ENCODE results near the gene ADGRD2. TPM values are rescaled to one million over a fixed set of nuclear protein-coding genes. Genes with fewer than 3 reads are reported as not detected.

Gene ADGRD2
- total and polyA plus RNA-seq, 4 donors = not detected

DNA sequence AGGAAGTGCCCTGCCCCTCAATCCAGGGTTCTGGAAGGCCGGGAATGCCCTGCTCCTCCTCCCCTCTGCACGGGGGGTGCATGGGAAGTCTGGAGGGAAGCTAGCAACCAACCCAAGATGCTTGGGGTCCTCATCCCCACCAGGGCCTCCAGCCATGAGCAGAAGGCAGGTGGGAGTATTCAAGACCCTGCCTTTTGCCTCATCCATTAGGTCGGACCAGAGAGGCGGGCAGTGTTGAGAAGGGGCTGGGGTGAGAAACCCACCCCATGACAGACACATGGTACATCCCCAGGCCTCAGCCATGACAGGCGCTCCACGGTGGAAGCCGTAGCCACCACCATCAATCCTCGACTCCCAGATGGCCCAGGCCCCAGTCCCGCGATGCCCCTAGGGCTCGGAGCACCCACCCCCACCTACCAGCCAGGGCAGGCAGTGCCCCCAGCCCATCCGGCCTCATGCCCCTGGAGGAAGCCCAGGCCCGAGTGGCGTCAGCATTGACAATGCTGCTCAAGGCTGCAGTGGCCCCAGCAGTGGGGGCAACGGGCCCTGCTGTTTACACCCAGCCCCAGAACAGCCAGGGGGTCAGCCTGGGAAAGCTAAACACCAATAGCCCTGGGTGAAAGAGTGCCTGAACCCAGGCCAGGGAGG, 48.4 kb downstream of the ADGRD2 start:
- no peaks in the 10 kb centered on the region for H3K9me3 ChIP-seq (ENCODE audit: control insufficient read depth in 4 of 4, low read length in 3 of 4)
- no peak overlapping the region for H3K27ac ChIP-seq (ENCODE audit: low read depth in 1 of 2, low read length in 2 of 2)
- H3K9ac ChIP-seq (ENCODE audit: low read depth in 1 of 2, low read length in 2 of 2) = no peak overlapping the region
- H3K4me3 ChIP-seq (ENCODE audit: low read depth in 1 of 3, low read length in 3 of 3) = no peak overlapping the region
- no peaks in the 10 kb centered on the region for H3K36me3 ChIP-seq (ENCODE audit: control insufficient read depth in 4 of 4, insufficient read depth in 3 of 4, low read depth in 1 of 4, low read length in 3 of 4)
- WGBS = 75% methylated on average over 15 of the region's 15 CpGs
- DNase-seq (ENCODE audit: low spot score) = no peak
- TF ChIP-seq GABPA (IDR thresholded peaks at IDR 0.05 in 1 of 2, conservative IDR thresholded peaks at IDR 0.05 in 1 of 2) (no peak), EGR1 (IDR thresholded peaks at IDR 0.05; ENCODE audit: low read depth in 2 of 2) (no peak), HNF4G (IDR thresholded peaks at IDR 0.05) (no peak), RAD21 (IDR thresholded peaks at IDR 0.05) (no peak), TAF1 (conservative IDR thresholded peaks at IDR 0.05) (no peak), JUND (IDR thresholded peaks at IDR 0.05) (no peak), YY1 (IDR thresholded peaks at IDR 0.05) (no peak), FOXA1 (IDR thresholded peaks at IDR 0.05) (no peak), NR2F2 (IDR thresholded peaks at IDR 0.05) (no peak), HNF4A (conservative IDR thresholded peaks at IDR 0.05) (no peak), RXRA (IDR thresholded peaks at IDR 0.05) (no peak), SP1 (IDR thresholded peaks at IDR 0.05) (no peak)
- TF ChIP-seq, protein P1, sequence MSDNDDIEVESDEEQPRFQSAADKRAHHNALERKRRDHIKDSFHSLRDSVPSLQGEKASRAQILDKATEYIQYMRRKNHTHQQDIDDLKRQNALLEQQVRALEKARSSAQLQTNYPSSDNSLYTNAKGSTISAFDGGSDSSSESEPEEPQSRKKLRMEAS (IDR thresholded peaks at IDR 0.05) = no peak
- TF ChIP-seq, protein P2, sequence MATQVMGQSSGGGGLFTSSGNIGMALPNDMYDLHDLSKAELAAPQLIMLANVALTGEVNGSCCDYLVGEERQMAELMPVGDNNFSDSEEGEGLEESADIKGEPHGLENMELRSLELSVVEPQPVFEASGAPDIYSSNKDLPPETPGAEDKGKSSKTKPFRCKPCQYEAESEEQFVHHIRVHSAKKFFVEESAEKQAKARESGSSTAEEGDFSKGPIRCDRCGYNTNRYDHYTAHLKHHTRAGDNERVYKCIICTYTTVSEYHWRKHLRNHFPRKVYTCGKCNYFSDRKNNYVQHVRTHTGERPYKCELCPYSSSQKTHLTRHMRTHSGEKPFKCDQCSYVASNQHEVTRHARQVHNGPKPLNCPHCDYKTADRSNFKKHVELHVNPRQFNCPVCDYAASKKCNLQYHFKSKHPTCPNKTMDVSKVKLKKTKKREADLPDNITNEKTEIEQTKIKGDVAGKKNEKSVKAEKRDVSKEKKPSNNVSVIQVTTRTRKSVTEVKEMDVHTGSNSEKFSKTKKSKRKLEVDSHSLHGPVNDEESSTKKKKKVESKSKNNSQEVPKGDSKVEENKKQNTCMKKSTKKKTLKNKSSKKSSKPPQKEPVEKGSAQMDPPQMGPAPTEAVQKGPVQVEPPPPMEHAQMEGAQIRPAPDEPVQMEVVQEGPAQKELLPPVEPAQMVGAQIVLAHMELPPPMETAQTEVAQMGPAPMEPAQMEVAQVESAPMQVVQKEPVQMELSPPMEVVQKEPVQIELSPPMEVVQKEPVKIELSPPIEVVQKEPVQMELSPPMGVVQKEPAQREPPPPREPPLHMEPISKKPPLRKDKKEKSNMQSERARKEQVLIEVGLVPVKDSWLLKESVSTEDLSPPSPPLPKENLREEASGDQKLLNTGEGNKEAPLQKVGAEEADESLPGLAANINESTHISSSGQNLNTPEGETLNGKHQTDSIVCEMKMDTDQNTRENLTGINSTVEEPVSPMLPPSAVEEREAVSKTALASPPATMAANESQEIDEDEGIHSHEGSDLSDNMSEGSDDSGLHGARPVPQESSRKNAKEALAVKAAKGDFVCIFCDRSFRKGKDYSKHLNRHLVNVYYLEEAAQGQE (IDR thresholded peaks at IDR 0.05) = no peak
- TF ChIP-seq, protein P3, sequence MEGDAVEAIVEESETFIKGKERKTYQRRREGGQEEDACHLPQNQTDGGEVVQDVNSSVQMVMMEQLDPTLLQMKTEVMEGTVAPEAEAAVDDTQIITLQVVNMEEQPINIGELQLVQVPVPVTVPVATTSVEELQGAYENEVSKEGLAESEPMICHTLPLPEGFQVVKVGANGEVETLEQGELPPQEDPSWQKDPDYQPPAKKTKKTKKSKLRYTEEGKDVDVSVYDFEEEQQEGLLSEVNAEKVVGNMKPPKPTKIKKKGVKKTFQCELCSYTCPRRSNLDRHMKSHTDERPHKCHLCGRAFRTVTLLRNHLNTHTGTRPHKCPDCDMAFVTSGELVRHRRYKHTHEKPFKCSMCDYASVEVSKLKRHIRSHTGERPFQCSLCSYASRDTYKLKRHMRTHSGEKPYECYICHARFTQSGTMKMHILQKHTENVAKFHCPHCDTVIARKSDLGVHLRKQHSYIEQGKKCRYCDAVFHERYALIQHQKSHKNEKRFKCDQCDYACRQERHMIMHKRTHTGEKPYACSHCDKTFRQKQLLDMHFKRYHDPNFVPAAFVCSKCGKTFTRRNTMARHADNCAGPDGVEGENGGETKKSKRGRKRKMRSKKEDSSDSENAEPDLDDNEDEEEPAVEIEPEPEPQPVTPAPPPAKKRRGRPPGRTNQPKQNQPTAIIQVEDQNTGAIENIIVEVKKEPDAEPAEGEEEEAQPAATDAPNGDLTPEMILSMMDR (IDR thresholded peaks at IDR 0.05; ENCODE audit: low read depth, low read length, missing input control) = no peak
- TF ChIP-seq, protein P4, sequence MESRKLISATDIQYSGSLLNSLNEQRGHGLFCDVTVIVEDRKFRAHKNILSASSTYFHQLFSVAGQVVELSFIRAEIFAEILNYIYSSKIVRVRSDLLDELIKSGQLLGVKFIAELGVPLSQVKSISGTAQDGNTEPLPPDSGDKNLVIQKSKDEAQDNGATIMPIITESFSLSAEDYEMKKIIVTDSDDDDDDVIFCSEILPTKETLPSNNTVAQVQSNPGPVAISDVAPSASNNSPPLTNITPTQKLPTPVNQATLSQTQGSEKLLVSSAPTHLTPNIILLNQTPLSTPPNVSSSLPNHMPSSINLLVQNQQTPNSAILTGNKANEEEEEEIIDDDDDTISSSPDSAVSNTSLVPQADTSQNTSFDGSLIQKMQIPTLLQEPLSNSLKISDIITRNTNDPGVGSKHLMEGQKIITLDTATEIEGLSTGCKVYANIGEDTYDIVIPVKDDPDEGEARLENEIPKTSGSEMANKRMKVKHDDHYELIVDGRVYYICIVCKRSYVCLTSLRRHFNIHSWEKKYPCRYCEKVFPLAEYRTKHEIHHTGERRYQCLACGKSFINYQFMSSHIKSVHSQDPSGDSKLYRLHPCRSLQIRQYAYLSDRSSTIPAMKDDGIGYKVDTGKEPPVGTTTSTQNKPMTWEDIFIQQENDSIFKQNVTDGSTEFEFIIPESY (IDR thresholded peaks at IDR 0.05) = no peak
- peaks cover 0 to 13% (median 4%) of the 10 kb centered on the region in 4 donors for H3K4me1 ChIP-seq (ENCODE audit: control insufficient read depth in 4 of 4, insufficient read depth in 4 of 4, low read length in 3 of 4)
- H3K27me3 ChIP-seq (ENCODE audit: control insufficient read depth in 4 of 4, insufficient read depth in 4 of 4, low read length in 3 of 4) = peaks cover 0 to 9% (median 3%) of the 10 kb centered on the region in 4 donors
